ENCODE measurements around the gene SUPT3H.

SUPT3H gene

DNA sequence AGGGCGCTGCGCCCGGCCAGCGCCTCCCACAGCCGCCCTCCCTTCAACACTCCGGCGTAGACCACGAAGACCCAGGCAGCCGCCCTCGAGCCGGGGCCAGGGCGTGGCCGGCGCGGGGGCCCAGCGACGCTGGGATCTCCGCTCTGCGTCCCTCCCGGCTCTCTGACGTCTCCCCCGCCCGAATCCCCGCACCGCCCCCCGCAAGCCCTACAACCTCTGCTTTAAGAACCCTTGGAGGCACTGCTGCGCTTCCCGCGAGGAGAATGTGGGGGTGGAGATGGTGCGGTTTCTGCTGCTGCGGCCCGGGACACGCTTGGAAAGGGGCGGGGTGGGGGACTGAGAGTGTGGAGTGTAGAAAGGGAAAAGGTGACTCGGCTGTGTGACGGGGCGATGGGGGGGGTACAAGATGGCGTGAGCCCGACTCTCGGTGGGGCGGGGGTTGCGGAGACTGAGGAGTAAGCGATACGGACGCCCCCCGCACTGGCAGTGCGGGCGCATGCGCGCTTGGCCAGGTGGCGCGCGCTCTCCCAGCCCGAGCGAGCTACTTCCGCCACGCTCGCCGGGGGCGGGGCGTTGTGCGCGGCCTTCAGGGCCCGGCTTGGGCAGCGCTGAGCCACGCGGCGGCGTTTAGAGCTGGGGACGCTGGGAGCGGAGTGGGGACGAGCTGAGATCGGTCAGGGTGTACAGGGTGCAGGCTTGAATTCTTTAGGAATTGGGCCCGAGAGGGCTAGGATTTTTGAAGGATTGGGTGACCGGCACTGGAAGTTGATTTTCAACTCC lies at the start of gene SUPT3H:
SUPT3H (minus strand) TSS at position 381 of the 780 bp plus-strand sequence.
- DNase-seq = peak; percentile 90

DNA sequence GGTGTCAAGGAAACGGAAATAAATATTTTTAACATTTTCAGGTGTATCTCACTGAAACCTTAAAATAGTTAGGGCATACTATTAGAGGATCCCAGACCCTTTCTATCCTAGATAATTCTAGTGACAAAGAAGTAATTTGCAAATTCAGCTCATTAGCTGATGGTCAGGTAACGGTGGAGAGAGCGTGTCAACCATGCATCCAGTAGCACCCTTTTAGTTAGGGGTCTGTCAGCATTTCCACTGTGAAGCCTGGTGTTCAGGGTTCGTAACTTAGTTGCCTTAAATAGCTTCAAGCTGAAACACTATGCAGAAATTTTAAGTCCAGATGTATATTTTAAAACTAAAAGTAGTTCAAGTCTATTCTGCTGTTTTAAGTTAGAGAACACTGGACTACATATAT lies 48.5 kb upstream of the SUPT3H start:
- DNase-seq = no peak

DNA sequence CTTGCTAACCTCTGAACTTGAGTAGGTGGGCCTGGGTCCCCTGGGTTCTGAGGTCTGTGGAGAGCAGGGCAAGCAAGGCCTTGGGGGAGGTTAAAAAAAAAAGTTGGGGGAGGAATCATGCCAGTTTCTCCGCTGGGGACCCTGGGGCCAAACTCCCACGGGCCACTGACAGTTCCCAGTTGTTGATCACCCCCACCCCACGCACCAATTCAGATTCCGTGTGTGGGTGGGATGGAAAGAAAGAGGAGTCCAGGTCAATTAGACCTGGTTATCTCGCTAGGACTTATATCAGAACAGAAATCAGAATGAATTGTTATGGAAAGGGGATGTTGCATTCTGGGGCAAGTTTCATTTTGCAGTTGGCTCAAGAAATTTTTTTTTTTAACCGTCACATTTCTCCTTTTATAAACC lies 46.7 kb upstream of the SUPT3H start:
- DNase-seq = no peak

DNA sequence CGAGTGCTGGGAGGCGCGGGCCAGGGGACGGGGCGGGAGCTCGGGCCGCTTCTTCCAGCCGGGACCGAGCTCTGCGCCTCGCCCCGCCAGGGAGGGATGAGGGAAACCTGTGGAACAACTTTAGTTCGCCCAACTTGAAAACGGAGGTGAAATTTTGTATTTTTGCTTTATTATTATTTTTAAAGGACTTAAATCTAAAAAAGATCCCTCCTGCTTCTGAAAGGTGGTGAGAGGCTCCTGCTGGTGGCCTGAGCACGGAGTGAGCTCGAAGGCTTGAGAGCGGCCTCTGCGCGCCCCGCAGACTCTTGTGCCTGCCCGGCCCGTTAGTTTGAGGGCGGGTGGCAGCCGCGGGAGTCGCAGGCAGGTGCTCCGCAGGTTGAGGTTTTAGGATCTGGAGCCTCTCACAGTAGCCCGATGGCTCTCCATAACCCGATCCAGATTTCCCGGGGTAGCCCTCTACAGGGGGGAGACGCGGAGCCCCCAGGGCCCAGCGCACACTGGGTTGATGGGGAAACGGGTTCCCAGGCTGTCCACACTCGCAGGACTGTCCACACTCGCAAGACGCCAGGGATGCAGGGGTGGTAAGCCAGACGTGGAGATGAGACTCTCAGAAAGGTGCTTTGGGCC lies 46.2 kb upstream of the SUPT3H start:
- DNase-seq = no peak

DNA sequence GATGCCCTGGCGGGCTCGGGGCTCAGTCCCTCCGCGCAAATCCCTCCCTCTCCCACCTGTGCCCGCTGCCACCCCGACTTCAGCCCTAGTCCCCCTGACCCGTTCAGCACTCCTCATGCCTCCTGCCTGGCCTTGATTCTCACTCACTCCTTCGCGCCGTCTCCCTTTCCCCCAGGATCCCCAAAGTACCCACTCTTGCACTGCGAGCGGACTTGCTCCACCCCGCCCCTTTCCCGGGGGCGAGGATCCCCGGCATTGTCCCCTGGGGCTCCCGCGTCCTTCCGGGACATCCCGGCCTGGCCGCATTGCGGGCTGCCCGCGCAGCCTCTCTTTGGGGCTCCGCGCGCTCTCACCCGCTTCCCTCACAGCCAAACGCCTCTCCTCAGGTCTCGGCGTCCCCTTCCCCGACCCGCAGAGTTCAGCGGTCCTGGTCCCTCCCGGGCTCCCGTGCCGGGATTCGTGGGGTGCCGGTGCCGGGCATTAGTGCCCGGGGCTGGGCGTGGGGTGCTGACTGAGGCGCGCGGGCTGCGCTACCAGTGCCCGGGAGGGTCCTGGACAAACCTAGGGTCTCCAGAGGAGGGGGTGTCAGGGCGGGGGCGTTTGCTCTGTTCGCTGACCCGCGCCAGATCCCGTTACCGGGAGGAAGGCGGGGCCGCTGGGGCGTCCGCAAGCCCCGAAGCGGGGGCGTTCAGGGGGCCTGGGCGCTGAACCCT lies 45.5 kb upstream of the SUPT3H start:
- DNase-seq = no peak

DNA sequence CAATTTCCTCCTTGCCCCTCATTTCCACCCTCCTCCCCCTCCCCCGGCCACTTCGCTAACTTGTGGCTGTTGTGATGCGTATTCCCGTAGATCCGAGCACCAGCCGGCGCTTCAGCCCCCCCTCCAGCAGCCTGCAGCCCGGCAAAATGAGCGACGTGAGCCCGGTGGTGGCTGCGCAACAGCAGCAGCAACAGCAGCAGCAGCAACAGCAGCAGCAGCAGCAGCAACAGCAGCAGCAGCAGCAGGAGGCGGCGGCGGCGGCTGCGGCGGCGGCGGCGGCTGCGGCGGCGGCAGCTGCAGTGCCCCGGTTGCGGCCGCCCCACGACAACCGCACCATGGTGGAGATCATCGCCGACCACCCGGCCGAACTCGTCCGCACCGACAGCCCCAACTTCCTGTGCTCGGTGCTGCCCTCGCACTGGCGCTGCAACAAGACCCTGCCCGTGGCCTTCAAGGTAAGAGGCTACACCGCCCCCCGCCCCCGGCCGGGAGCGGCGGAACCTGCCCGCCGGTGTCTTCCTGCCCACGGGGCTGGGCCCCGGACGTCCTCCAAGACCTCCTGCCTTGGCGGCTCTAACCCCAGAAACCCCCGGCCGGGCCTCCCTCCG lies 44.9 kb upstream of the SUPT3H start:
- peak; percentile 21 for DNase-seq

DNA sequence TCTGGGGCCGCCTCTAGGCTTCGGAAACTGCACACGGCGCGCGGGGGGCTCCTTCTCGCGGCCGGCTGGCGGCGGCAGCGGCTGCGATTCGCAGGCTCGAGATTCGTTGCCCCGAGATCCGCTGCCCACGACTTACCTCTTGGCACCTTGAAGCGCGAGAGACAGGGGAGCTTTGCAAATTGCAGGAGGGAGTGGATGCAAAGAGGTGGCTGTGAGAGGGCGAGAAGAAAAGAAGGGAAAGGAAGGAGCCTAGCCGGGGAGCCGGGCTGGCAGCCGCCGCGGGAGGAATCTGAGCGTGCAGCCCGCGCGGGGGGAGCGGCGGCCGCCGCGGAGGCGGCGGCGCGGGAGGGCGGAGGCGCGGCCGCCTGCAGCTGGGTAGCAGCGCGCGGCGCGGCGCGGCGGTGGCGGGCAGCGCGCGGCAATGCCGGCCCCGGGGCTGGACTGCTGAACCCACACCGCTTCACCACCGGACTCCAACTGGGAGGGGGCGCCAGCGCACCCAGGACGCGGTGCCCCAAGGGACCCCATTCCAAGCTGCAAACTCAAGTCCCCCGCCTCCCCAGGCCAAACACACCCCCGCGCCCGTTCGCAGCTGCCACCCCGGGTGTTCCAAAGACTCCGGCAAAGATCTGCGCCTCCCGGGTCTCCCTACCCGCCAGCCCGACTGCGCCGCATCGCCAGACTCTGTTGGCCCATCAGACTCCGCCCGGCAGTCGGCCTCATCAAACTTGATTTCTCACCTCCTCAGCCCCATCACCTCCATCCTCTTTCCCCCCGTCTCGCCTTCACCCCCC lies 44.2 kb upstream of the SUPT3H start:
- peak; percentile 21 for DNase-seq

DNA sequence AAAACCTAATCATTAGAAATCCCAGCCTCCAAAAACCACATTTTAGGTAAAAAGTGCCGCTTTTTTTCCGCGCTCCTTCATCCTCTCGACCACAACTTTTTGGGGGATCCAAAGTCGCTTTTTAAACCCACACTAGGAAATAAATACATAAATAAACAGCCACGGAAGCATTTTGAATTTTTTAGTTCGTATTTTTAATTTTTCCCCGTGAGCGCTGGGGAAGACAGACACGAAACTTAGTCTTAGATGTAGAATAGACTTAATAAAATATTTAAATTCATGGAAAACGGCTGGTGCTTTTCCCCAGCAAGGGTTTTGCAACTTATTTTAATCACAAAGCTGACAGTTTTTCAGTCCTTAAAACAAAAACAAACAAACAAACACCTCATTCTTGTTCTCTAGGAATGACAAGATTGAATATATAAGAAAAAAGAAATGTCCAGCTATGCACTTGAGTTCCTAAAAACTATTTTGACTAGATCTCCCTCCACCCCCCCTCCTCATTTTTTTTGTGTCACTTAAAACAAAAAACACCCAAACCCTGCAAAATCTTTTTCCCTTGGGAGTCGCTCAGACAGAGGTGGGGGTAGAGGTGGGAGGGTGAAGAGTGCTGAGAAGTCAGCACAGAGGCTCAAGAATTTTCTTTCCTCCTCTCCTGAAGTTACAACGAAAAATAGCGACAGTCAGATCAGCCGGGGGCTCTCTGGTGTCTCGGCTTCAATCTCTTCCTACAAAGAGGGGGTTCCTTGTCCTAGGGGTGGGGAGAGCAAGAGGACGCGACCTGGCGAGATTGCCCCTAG lies 43.4 kb upstream of the SUPT3H start:
- DNase-seq = no peak

DNA sequence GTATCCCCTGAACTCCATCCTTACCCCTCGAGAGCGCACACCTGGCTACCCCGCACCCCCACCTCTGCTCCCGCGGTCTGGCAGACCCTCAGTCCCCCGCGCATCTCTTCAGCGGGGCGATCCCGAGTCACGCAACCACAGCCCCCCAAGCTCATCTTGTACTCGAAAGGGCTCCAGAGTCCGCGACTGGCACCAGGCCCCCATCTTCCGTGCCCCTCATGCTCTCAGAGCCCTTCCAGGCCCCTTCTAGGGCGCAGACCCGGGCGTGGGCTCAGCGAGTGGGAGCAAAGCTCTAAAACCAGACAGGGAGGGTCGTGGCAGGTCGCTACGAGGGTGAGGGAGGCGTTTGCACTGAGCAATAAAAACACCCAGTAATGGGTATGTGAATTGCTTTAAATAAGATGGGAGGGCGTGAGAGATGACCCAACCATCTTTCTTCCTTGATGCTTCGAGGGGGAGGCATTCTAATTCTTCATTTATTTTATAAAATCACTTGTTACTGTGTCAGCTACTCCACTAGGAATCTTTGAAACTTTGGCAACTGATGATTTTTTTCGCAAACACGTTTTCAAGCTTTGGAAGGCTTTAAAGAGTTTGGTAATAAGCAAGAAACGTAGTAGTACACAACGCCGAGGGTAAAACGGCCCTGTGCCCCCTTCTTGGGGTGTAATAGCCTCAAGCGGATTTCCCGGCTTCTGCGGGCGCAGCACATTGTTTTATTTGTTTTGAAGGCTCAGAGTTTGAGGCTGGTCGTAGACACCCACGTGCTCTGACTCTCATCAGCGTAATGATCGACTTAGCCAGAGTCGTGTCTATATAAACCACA lies 42.6 kb upstream of the SUPT3H start:
- no peak for DNase-seq

DNA sequence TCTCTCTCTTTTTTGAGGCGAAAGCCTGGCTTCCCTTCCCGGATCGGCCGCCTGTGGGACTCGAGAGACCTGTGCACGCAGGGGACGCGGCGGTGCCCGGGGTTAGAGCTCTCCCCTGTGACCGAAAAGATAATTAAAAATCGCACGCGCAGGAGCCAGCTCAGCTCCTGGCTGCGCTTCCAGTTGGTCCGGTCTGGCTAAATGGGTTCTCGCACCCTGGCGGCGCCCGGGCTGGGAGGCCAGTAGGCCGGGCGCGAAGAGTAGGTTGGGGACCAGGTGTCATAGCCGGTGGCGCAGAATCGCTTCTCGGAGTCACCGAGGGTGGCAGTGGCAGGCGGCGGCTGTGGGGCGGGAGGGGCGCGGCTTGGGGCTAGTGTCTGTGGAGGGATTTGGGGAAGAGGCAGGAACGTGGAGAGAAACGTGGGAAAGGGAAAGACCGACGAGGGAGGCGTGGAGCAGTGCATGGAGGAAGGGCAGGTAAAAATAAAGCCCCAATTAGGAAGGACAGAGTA lies 41.9 kb upstream of the SUPT3H start:
- DNase-seq = no peak

DNA sequence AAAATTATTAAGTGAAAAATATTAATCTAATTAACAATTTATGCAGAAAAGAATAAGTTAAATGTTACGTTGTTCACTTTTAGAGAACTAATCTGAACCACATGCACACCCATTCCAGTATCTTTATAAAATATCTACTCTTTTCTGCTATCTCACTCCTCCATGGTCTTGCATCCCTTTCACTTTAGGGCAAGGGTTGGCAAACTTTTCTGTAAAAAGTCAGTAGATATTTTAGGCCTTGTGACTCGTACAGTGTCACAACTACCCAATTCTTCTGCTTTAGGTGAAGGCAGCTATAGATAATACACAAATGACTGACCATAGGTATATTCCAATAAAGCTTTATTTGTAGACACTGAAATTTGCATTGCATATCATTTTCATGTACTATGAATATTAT lies 39.7 kb upstream of the SUPT3H start:
- no peak for DNase-seq

DNA sequence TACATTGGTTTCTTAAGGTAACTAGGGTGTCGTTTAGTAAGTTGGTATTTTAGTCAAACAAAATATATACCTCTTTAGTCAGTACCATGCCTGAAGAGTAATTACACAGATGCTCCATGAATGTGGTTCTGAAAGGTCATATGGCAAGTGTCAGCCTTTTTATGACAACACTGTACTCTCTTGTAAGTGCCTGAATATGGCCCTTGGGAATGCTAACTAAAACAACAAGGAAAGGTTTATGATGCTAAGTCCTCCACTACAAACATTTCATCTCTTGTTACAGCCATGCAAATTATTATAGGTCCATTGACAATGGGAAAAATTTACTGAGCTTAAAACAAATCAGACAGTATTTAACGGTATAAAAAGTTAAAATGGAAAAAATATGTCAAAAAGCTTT lies 39.0 kb upstream of the SUPT3H start:
- no peak for DNase-seq

DNA sequence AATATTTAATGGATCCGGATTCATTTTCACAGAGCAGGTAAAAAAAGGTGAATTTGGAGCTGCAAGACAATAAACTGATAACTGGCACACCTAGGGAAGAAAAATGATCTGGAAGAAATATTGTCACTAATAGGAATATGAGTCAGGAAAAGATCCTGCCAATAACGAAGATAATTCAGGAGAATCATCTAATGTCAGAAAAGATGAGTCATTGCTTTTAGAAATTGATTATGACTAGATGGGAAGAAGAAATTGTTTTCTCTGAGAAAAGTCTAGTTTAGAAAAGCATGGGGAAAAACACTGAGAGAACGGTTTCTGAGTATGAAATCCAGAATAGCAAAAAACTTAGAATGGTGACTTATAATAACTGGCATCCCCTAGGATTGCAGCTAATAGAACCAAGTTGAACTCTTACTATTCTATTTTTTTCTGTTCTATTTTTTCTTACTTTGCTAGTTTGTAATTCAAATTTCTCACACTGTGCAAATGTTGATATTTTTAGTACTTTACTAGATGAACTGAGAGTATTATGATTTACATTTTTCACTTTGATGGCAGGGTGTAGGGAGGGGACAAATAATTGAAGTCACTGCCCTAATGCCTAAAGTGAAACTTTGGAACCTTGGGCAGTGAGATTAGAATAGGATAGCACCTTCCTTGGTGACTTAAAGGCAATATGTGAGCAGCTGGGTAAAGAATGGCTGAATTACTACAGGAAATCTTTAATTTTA lies 38.2 kb upstream of the SUPT3H start:
- DNase-seq = no peak

DNA sequence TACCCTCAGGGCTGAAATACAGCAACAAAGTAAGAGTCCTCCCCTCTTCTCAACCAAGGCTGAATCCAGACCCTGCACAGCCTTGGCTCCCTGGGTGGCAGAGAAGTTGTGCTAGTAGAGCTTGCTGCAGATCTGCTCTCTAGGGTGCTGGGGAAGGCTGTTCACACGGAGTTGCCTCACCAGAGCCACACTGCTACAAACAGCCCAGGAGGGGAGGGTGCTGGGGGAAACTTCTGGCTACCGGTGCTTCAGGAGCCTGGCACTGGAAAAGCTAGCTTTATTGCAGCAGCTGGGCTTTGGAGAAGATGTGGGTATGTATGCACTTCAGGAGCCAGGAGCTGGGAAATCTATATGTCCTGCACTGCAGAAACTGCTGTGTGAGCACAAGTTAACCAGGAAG lies 37.6 kb upstream of the SUPT3H start:
- DNase-seq = no peak

DNA sequence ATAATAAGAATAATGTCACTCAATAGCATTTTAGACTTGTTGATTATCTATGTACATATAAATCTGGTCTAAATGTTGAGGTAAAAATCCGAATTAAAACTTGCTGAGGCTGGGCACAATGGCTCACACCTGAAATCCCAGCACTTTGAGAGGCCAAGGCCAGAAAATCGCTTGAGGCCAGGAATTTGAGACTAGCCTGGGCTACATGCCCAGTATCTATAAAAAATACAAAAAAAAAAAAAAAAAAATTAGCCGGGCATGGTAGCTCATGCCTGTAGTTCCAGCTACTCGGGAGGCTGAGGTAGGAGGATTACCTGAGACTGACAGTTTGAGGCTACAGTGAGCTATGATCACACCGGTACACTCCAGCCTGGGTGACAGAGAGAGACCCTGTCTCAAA lies 34.2 kb upstream of the SUPT3H start:
- DNase-seq = no peak

DNA sequence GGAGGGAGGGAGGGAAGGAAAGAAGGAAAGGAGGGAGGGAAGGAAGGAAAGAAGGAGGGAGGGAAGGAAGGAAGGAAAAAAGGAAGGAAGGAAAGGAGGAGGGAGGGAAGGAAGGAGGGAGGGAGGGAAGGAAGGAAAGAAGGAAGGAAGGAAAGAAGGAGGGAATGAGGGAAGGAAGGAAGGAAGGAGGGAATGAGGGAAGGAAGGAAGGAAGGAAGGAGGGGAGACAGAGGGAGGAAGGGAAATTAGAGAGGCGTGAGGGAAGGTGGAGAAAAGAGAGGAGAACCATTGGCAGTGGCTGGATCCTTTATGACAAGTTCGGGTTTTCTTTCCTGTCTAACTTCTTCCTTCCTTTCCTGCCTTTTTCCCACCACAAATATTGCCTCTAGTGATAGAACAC lies 22.3 kb upstream of the SUPT3H start:
- DNase-seq = no peak

DNA sequence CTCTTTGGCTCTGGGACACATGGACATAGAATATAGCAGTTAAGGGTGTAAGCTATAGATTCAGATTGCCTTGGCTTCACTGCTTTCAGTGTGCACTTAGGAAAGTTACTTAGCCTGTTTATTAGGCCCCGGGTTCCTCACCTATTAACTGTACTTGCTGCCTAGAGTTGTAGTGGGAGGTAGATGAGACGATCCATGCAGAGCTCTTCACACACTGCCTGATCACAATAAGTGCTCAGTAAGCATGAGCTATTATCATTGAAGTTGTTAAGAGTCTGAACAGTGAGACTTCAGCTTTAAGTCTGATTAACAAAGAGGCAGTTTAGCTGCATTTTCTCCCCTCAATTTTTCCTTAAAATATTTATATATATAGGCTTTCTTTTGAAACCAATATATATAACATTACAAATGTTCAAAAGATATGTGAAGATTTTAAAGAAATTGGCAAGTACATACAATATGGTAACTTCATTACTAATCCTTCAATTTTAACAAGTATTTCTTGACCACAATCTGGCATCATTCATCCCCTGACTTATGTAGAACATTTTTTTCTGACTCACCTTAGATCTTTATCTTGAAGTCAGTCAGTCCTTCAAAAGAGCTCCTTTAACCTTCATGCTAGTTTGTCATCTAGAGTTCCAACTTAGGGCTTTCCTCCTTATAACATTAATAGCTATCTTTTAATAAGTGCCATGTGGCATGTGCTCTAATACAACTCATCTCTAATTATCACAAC lies 20.5 kb upstream of the SUPT3H start:
- no peak for DNase-seq

DNA sequence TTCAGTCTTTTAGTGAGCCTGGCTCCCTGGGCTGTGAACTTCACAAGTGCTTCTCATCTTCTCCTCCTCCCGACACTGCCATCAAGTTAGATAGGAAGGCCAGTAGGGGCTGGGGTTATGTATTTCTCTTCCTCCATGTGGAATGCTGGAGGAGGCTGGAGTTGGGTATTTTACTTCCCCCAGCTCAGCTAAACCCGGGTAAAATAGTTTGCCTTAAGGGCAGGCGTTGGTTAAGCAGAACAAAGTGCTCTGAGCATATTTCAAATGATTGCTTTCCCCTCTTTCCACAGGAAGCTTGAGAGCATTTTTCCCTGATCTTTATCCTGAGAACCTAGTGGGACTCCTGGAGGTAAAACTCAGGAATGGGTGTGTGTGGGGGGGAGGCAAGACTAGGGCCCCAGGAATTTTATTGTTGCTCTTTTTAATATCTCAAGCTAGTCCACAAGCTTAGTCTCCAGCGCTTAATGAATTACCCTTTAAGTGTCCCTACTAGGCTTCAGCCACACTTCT lies 16.9 kb upstream of the SUPT3H start:
- DNase-seq = no peak

DNA sequence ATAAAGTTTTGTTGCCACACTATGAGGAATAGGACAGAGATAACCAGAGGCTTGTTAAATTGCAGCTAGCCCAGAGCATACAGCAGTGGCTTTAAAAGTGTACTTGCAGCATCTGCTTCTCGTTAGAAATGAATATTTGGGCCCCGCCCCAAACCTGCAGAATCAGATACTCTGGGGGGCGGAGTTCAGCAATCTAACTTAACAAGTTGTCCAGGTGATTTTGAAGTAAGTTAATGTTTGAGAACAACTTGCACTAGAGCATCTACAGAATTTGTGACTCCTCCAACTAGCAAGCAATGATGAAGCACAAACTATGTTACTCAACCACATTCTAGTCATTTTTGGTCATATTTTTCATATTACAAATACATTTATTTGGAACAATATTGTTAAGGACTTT lies 10.6 kb upstream of the SUPT3H start:
- no peak for DNase-seq
